Fibroblast of lung (primary cell): ENCODE measurements around the gene SFSWAP.

Source experiments
- CTCF ChIP-seq, 2 donors: IDR thresholded peaks in 1 of 2; conservative IDR thresholded peaks in 1 of 2; 1 replicate in 1 of 2; 2 replicates in 1 of 2; pipeline ENCODE4 v1.5.1; 2011 to 2012; ENCODE audit warnings: low read length in 2 of 2, control low read depth in 1 of 2, inconsistent platforms in 1 of 2, low read depth in 1 of 2, mild to moderate bottlenecking in 1 of 2
- EZH2 ChIP-seq: IDR thresholded peaks from 2 replicates; pipeline ENCODE4 v1.5.1; 2012; ENCODE audit warnings: low read length, control low read depth, mild to moderate bottlenecking; ENCODE audit errors: missing control alignments

DNA sequence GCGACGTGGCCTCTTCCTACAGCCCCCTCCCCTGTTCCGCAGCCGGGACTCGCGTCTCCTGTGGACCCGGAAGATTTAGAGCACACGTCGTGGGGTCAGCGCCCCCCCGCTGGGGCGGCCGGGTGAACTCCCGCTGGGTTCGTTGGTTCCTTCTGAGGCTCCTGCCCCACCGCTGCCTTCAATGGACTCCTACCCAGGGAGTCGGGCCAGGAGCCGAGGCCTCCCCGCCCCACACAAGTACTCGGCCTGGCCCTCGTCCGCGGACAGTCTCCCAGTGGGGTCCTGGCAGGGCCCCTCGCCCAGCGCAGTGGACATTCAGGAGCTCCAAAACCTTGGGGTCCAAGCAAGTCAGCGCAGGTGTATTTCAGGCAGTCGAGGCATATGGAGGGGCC is 118.5 kb downstream of the SFSWAP start:
- TF ChIP-seq CTCF (conservative IDR thresholded peaks at IDR 0.05 in 1 of 2, IDR thresholded peaks at IDR 0.05 in 1 of 2; ENCODE audit: low read depth in 1 of 2, low read length in 2 of 2) (no peak), EZH2 (no peak)
